ENCODE data around the gene GTF2H1. TPM values are rescaled to one million over a fixed set of nuclear protein-coding genes. Genes with fewer than 3 reads are reported as not detected.

Gene GTF2H1
- polyA plus RNA-seq, 1 of the 3 experiments (the other 2 are of a cell fraction): 31.2 TPM

- H3K27me3 ChIP-seq (ENCODE audit: insufficient read depth): no peaks in the 10 kb centered on the region
- no peaks in the 10 kb centered on the region for H3K9me2 ChIP-seq
- peak; percentile 52 for TF ChIP-seq TCF12 (IDR thresholded peaks at IDR 0.05)
- TF ChIP-seq MXI1 (IDR thresholded peaks at IDR 0.05; ENCODE audit: low read depth, low read length): no peak
- TF ChIP-seq EP300 (IDR thresholded peaks at IDR 0.05; ENCODE audit: borderline replicate concordance in 1 of 2, low read depth in 1 of 2, low read length in 1 of 2): 0 out of 4 replicates have a peak, but pooled peaks of 1 of the 2 experiments have one; percentile 14
- TF ChIP-seq, protein P1, sequence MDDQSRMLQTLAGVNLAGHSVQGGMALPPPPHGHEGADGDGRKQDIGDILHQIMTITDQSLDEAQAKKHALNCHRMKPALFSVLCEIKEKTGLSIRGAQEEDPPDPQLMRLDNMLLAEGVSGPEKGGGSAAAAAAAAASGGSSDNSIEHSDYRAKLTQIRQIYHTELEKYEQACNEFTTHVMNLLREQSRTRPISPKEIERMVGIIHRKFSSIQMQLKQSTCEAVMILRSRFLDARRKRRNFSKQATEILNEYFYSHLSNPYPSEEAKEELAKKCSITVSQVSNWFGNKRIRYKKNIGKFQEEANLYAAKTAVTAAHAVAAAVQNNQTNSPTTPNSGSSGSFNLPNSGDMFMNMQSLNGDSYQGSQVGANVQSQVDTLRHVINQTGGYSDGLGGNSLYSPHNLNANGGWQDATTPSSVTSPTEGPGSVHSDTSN (IDR thresholded peaks at IDR 0.05): peak; percentile 40
- TF ChIP-seq TEAD4 (IDR thresholded peaks at IDR 0.05; ENCODE audit: borderline replicate concordance, insufficient read depth): peak; percentile 67; the same call in 1 of the 2 replicates
- no peaks in the 10 kb centered on the region for H4K20me1 ChIP-seq (ENCODE audit: insufficient read depth)
- H3K9me3 ChIP-seq: no peaks in the 10 kb centered on the region
- peaks cover 32 to 34% of the 10 kb centered on the region in 2 experiments for H3K36me3 ChIP-seq (replicated peaks in 1 of 2; ENCODE audit: control insufficient read depth in 1 of 2, insufficient read depth in 2 of 2, low read length in 1 of 2)
- peak overlapping the region; percentile 38 for H3K4me2 ChIP-seq
- H3K9ac ChIP-seq: no peak overlapping the region; the same call in 1 of the 2 replicates
- peaks cover 49% of the 10 kb centered on the region for H3K79me2 ChIP-seq (ENCODE audit: insufficient read depth)
- no peak overlapping the region for H2AFZ ChIP-seq (ENCODE audit: low read depth)
- CTCF ChIA-PET: interaction anchor here (1.0 kb wide), 2 partner anchors 68 to 197 kb away, joined by 4 read pairs; no protein-coding TSS in a partner anchor
- WGBS (ENCODE audit: low lambda C conversion rate): 56% methylated on average over 2 of the region's 2 CpGs
- POLR2A ChIA-PET: no interaction called here
- no peak overlapping the region for H3K4me3 ChIP-seq (ENCODE audit: low read depth in 2 of 2, low read length in 1 of 2)
- H3K4me1 ChIP-seq (ENCODE audit: control insufficient read depth in 1 of 2, insufficient read depth in 2 of 2, low read depth in 1 of 2, low read length in 1 of 2): peaks cover 0 to 8% of the 10 kb centered on the region in 2 experiments; a peak in 3 of 4 replicates
- H3K27ac ChIP-seq (ENCODE audit: low read depth in 2 of 2, low read length in 1 of 2): peak overlapping the region; percentile 57 to 74
- peaks cover 11% of the 10 kb centered on the region for H3F3A ChIP-seq (replicated peaks; ENCODE audit: insufficient read depth)
- DNase-seq: no peak
Measured at GRCh38 chr11:18312663-18313420, 9.5 kb upstream of the GTF2H1 start.

DNA sequence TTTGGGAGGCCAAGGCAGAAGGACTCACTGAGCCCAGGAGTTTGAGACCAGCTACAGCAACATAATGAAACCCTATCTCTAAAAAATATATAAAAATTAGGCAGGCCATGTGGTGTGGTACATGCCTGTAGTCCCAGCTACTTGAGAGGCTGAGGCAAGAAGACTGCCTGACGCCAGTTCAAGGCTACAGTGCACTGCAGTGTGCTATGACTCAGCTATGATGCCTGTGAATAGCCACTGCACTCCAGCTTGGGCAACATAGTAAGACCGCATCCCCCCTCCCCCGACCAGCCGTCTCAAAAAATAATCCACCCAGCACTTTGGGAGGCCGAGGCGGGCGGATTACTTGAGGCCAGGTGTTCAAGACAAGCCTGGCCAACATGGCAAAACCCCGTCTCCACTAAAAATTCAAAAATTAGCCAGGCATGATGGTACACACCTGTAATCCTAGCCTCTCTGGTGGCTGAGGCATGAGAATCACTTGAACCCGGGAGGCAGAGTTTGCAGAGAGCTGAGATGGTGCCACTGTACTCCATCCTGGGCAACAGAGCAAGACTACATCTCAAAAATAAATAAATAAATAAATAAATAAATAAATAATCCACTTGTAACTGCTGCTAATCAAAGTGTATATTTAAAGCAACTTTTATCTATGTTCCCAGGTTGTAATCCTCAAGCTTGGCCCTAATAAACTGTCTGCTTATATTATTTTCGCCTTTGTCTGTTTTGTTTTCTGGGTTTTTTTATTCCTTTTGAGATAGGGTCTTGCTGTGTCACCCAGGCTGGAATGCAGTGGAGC, 8.2 kb upstream of the GTF2H1 start:
- H3K27ac ChIP-seq (ENCODE audit: low read depth in 2 of 2, low read length in 1 of 2): peak overlapping the region in 1 of 2 experiments; percentile 57; a peak in 1 of 4 replicates
- no peak overlapping the region for H3K4me3 ChIP-seq (ENCODE audit: low read depth in 2 of 2, low read length in 1 of 2)
- H3K4me1 ChIP-seq (ENCODE audit: control insufficient read depth in 1 of 2, insufficient read depth in 2 of 2, low read depth in 1 of 2, low read length in 1 of 2): peaks cover 0 to 8% of the 10 kb centered on the region in 2 experiments; a peak in 3 of 4 replicates
- 86% methylated on average over 10 of the region's 10 CpGs for WGBS (ENCODE audit: low lambda C conversion rate)
- TF ChIP-seq RCOR1 (IDR thresholded peaks at IDR 0.05; ENCODE audit: low read length): no peak
- TF ChIP-seq FOSL2 (IDR thresholded peaks at IDR 0.05; ENCODE audit: borderline replicate concordance, low read depth): 0 out of 2 replicates have a peak, but pooled peaks have one; percentile 7
- ChIA-PET POLR2A (interaction anchor here (1.1 kb wide), 1 partner anchor 83 kb away, joined by 3 read pairs; no protein-coding TSS in a partner anchor), CTCF (interaction anchor here (1.1 to 1.3 kb wide), 2 partner anchors 17 to 198 kb away, joined by 3 to 4 read pairs; no protein-coding TSS in a partner anchor)
- no peaks in the 10 kb centered on the region for H3K27me3 ChIP-seq (ENCODE audit: insufficient read depth)
- H3K36me3 ChIP-seq (replicated peaks in 1 of 2; ENCODE audit: control insufficient read depth in 1 of 2, insufficient read depth in 2 of 2, low read length in 1 of 2): peaks cover 20 to 21% of the 10 kb centered on the region in 2 experiments
- peaks cover 62% of the 10 kb centered on the region for H3K79me2 ChIP-seq (ENCODE audit: insufficient read depth)
- H2AFZ ChIP-seq (ENCODE audit: low read depth): no peak overlapping the region
- no peaks in the 10 kb centered on the region for H3K9me2 ChIP-seq
- H3F3A ChIP-seq (replicated peaks; ENCODE audit: insufficient read depth): peaks cover 11% of the 10 kb centered on the region
- H3K9ac ChIP-seq: no peak overlapping the region
- no peaks in the 10 kb centered on the region for H4K20me1 ChIP-seq (ENCODE audit: insufficient read depth)
- DNase-seq: no peak
- no peaks in the 10 kb centered on the region for H3K9me3 ChIP-seq
- H3K4me2 ChIP-seq: no peak overlapping the region

All from SK-N-SH (cell line).